KOPT-K1 (cell line): ENCODE measurements around the gene APLP2.

Experiments
- H3K27ac ChIP-seq: fragments of 200-600 bp; sonication (generic); 2 replicates; pipeline ENCODE4 v1.5.1; 2016; ENCODE audit warnings: antibody characterized with exemption, mild to moderate bottlenecking, low read depth, low read length; ENCODE audit not compliant: poor library complexity, severe bottlenecking
- H3K36me3 ChIP-seq: fragments of 200-600 bp; sonication (generic); 2 replicates; pipeline ENCODE4 v1.5.1; 2017; ENCODE audit warnings: antibody characterized with exemption, mild to moderate bottlenecking, low read length, moderate library complexity; ENCODE audit not compliant: insufficient read depth
- H3K9me3 ChIP-seq: fragments of 200-600 bp; sonication (generic); 2 replicates; pipeline ENCODE4 v1.5.1; 2017; ENCODE audit warnings: antibody characterized with exemption, low read length, mild to moderate bottlenecking; ENCODE audit not compliant: insufficient read depth, poor library complexity, severe bottlenecking

Gene APLP2

GRCh38 chr11:130043575-130043974 is 26.1 kb upstream of the APLP2 start:
- Histone ChIP-seq H3K36me3 (no peaks in the 10 kb centered on the region), H3K27ac (no peak overlapping the region), H3K9me3 (no peaks in the 10 kb centered on the region)

- Histone ChIP-seq H3K9me3 (no peaks in the 10 kb centered on the region), H3K27ac (no peak overlapping the region), H3K36me3 (no peaks in the 10 kb centered on the region)
Observed at GRCh38 chr11:130047141-130047540, 22.6 kb upstream of the APLP2 start.

- H3K9me3 ChIP-seq, result no peaks in the 10 kb centered on the region
- H3K36me3 ChIP-seq, result no peaks in the 10 kb centered on the region
- H3K27ac ChIP-seq, result no peak overlapping the region
Observed at GRCh38 chr11:130049328-130049771, 20.3 kb upstream of the APLP2 start.

GRCh38 chr11:130050257-130050656 is 19.4 kb upstream of the APLP2 start:
- no peaks in the 10 kb centered on the region for H3K36me3 ChIP-seq
- no peak overlapping the region for H3K27ac ChIP-seq

GRCh38 chr11:130051082-130051481 is 18.6 kb upstream of the APLP2 start:
- Histone ChIP-seq H3K9me3 (no peaks in the 10 kb centered on the region), H3K27ac (no peak overlapping the region), H3K36me3 (no peaks in the 10 kb centered on the region)

More at GRCh38 chr11:130050257-130050656, 19.4 kb upstream of the APLP2 start:
- H3K9me3 ChIP-seq, result no peaks in the 10 kb centered on the region

- no peaks in the 10 kb centered on the region for H3K9me3 ChIP-seq
- no peak overlapping the region for H3K27ac ChIP-seq
- H3K36me3 ChIP-seq, result no peaks in the 10 kb centered on the region
Observed at GRCh38 chr11:130052567-130052966, 17.1 kb upstream of the APLP2 start.

- Histone ChIP-seq H3K9me3 (no peaks in the 10 kb centered on the region), H3K36me3 (no peaks in the 10 kb centered on the region), H3K27ac (no peak overlapping the region)
Observed at GRCh38 chr11:130054966-130055365, 14.7 kb upstream of the APLP2 start.

GRCh38 chr11:130055617-130056016 is 14.1 kb upstream of the APLP2 start:
- Histone ChIP-seq H3K36me3 (no peaks in the 10 kb centered on the region), H3K27ac (no peak overlapping the region), H3K9me3 (no peaks in the 10 kb centered on the region)

- H3K36me3 ChIP-seq, result no peaks in the 10 kb centered on the region
Observed at GRCh38 chr11:130061017-130061416, 8.7 kb upstream of the APLP2 start.

GRCh38 chr11:130062026-130062425 is 7.7 kb upstream of the APLP2 start:
- no peaks in the 10 kb centered on the region for H3K36me3 ChIP-seq
- no peaks in the 10 kb centered on the region for H3K9me3 ChIP-seq
- H3K27ac ChIP-seq, result no peak overlapping the region

More at GRCh38 chr11:130061017-130061416, 8.7 kb upstream of the APLP2 start:
- no peaks in the 10 kb centered on the region for H3K9me3 ChIP-seq
- H3K27ac ChIP-seq, result no peak overlapping the region

- no peaks in the 10 kb centered on the region for H3K9me3 ChIP-seq
- H3K36me3 ChIP-seq, result no peaks in the 10 kb centered on the region
- H3K27ac ChIP-seq, result no peak overlapping the region
Observed at GRCh38 chr11:130063451-130063850, 6.2 kb upstream of the APLP2 start.

- no peaks in the 10 kb centered on the region for H3K9me3 ChIP-seq
- H3K36me3 ChIP-seq, result no peaks in the 10 kb centered on the region
- H3K27ac ChIP-seq, result no peak overlapping the region
Observed at GRCh38 chr11:130064596-130064995, 5.1 kb upstream of the APLP2 start.

- Histone ChIP-seq H3K36me3 (no peaks in the 10 kb centered on the region), H3K9me3 (no peaks in the 10 kb centered on the region), H3K27ac (no peak overlapping the region)
Observed at GRCh38 chr11:130066338-130066737, 3.4 kb upstream of the APLP2 start.

GRCh38 chr11:130068546-130068985 is 1.1 kb upstream of the APLP2 start:
- Histone ChIP-seq H3K36me3 (no peaks in the 10 kb centered on the region), H3K9me3 (no peaks in the 10 kb centered on the region), H3K27ac (no peak overlapping the region)

GRCh38 chr11:130068986-130069658 is 572 bp upstream of the APLP2 start:
- peak overlapping the region; percentile 17 for H3K27ac ChIP-seq
- no peaks in the 10 kb centered on the region for H3K9me3 ChIP-seq
- no peaks in the 10 kb centered on the region for H3K36me3 ChIP-seq

GRCh38 chr11:130070109-130070845 is 583 bp downstream of the APLP2 start:
- no peaks in the 10 kb centered on the region for H3K9me3 ChIP-seq
- H3K27ac ChIP-seq, result peak overlapping the region; percentile 62
- no peaks in the 10 kb centered on the region for H3K36me3 ChIP-seq
